ENCODE measurements around the gene ABCA5. TPM values are rescaled to one million over a fixed set of nuclear protein-coding genes. Genes with fewer than 3 reads are reported as not detected.
A peak's percentile ranks its signal among the peaks of the same experiment; 100 is the strongest.

Gene ABCA5
- total and polyA plus RNA-seq, 4 donors = 4.8 to 76.3 (median 19.8) TPM

- H3K9me3 ChIP-seq (ENCODE audit: control insufficient read depth in 4 of 4, insufficient read depth in 3 of 4, low read length in 3 of 4) = no peaks in the 10 kb centered on the region
- no peak for TF ChIP-seq CTCF (IDR thresholded peaks at IDR 0.05; ENCODE audit: control extremely low read depth, extremely low read depth)
- no peak overlapping the region for H3K4me3 ChIP-seq
- 83 to 89% methylated on average over 3 of the region's 3 CpGs for WGBS, 2 donors
- H3K27ac ChIP-seq (ENCODE audit: low read depth in 1 of 2, low read length in 1 of 2) = no peak overlapping the region
- no peak overlapping the region for H3K9ac ChIP-seq (ENCODE audit: insufficient read depth in 1 of 2, low read length in 2 of 2)
- no peaks in the 10 kb centered on the region for H3K4me1 ChIP-seq (ENCODE audit: control insufficient read depth in 5 of 5, insufficient read depth in 5 of 5, low read length in 5 of 5)
- no peaks in the 10 kb centered on the region for H3K36me3 ChIP-seq (ENCODE audit: control insufficient read depth in 4 of 4, insufficient read depth in 4 of 4, low read length in 4 of 4)
- ATAC-seq (ENCODE audit: insufficient read depth, low FRiP score) (no peak), DNase-seq (peak in 1 of 3 donors; percentile 10)
- H3K27me3 ChIP-seq (ENCODE audit: control insufficient read depth in 3 of 3, insufficient read depth in 3 of 3, low read length in 2 of 3) = no peaks in the 10 kb centered on the region
Observed at GRCh38 chr17:69358688-69359596, 32.0 kb upstream of the ABCA5 start.

GRCh38 chr17:69357701-69358100, 30.8 kb upstream of the ABCA5 start:
- TF ChIP-seq CTCF (IDR thresholded peaks at IDR 0.05; ENCODE audit: control extremely low read depth, extremely low read depth) = no peak
- DNase-seq = no peak
- no peak overlapping the region for H3K27ac ChIP-seq (ENCODE audit: low read depth in 1 of 2, low read length in 1 of 2)
- no peaks in the 10 kb centered on the region for H3K9me3 ChIP-seq (ENCODE audit: control insufficient read depth in 4 of 4, insufficient read depth in 3 of 4, low read length in 3 of 4)
- 65 to 78% methylated on average over 2 of the region's 2 CpGs for WGBS, 2 donors
- no peak for ATAC-seq (ENCODE audit: insufficient read depth, low FRiP score)
- H3K9ac ChIP-seq (ENCODE audit: insufficient read depth in 1 of 2, low read length in 2 of 2) = no peak overlapping the region
- H3K27me3 ChIP-seq (ENCODE audit: control insufficient read depth in 3 of 3, insufficient read depth in 3 of 3, low read length in 2 of 3) = peaks cover 0 to 2% (median 0%) of the 10 kb centered on the region in 3 donors
- H3K36me3 ChIP-seq (ENCODE audit: control insufficient read depth in 4 of 4, insufficient read depth in 4 of 4, low read length in 4 of 4) = no peaks in the 10 kb centered on the region
- no peaks in the 10 kb centered on the region for H3K4me1 ChIP-seq (ENCODE audit: control insufficient read depth in 5 of 5, insufficient read depth in 5 of 5, low read length in 5 of 5)
- no peak overlapping the region for H3K4me3 ChIP-seq

GRCh38 chr17:69356625-69357024, 29.7 kb upstream of the ABCA5 start:
- WGBS, 2 donors = 96% methylated on average over 7 of the region's 7 CpGs
- Histone ChIP-seq H3K36me3 (ENCODE audit: control insufficient read depth in 4 of 4, insufficient read depth in 4 of 4, low read length in 4 of 4) (no peaks in the 10 kb centered on the region), H3K9me3 (ENCODE audit: control insufficient read depth in 4 of 4, insufficient read depth in 3 of 4, low read length in 3 of 4) (no peaks in the 10 kb centered on the region), H3K9ac (ENCODE audit: insufficient read depth in 1 of 2, low read length in 2 of 2) (no peak overlapping the region), H3K4me1 (ENCODE audit: control insufficient read depth in 5 of 5, insufficient read depth in 5 of 5, low read length in 5 of 5) (no peaks in the 10 kb centered on the region), H3K27me3 (ENCODE audit: control insufficient read depth in 3 of 3, insufficient read depth in 3 of 3, low read length in 2 of 3) (peaks cover 0 to 3% (median 0%) of the 10 kb centered on the region in 3 donors), H3K27ac (ENCODE audit: low read depth in 1 of 2, low read length in 1 of 2) (no peak overlapping the region), H3K4me3 (no peak overlapping the region)
- no peak for ATAC-seq (ENCODE audit: insufficient read depth, low FRiP score)
- no peak for TF ChIP-seq CTCF (IDR thresholded peaks at IDR 0.05; ENCODE audit: control extremely low read depth, extremely low read depth)
- DNase-seq = no peak
